NCI-H1694 (cell line): ENCODE data around the gene TCF21.
"Not testable (repeated sequence)": the region's sequence is repeated elsewhere in the genome, so short reads cannot be mapped to it uniquely, and the experiment has no call there.

Experiments used
- DNase-seq: peaks from one replicate; lab custom pipeline; 2025; lab: John Stamatoyannopoulos, UW

TCF21 gene

GRCh38 chr6:133923938-133924593 is 35.2 kb downstream of the TCF21 start:
- peak; percentile 63 for DNase-seq

- DNase-seq, result not testable (repeated sequence)
Observed at GRCh38 chr6:133931221-133931620, 42.3 kb downstream of the TCF21 start.

GRCh38 chr6:133936352-133936751 is 47.4 kb downstream of the TCF21 start:
- DNase-seq, result not testable (repeated sequence)

- no peak for DNase-seq
Observed at GRCh38 chr6:133937909-133938308, 49.0 kb downstream of the TCF21 start.

GRCh38 chr6:133938533-133938932 is 49.6 kb downstream of the TCF21 start:
- DNase-seq, result no peak

GRCh38 chr6:133939778-133940667 is 51.1 kb downstream of the TCF21 start:
- DNase-seq, result no peak
